Endothelial cell of umbilical vein (primary cell): ENCODE measurements around the gene DIAPH3. TPM values are rescaled to one million over a fixed set of nuclear protein-coding genes. Genes with fewer than 3 reads are reported as not detected.

ENCODE experiments used
- BruUV-seq: library from RNA; stranded (reverse); fragments of 400-500 nt; replicated peaks from 2 replicates; lab custom pipeline; 2021; lab: Mats Ljungman, UMichigan
- CTCF ChIA-PET: fragments of 300-600, 350-600 bp; sonication (Branson Sonifier 250); formaldehyde crosslinking; loops from one replicate; lab custom pipeline; 2021; ENCODE audit warnings: antibody characterized with exemption, inconsistent platforms; lab: Charles Lee
- POLR2A ChIA-PET: fragments of 300-600, 350-600 bp; sonication (Branson Sonifier 250); formaldehyde crosslinking; loops from one replicate; lab custom pipeline; 2021; ENCODE audit warnings: antibody characterized with exemption, inconsistent platforms; lab: Charles Lee
- DNase-seq: peaks from one replicate; pipeline ENCODE4 v3.0.0-alpha.2; 2011; ENCODE audit warnings: low read depth, low spot score
- FAIRE-seq: peaks from 2 replicates; lab custom pipeline; 2011; peaks lifted over from hg19 to GRCh38; lab: Jason Lieb, UNC
- H2AFZ ChIP-seq: 2 replicates; pipeline ENCODE4 v1.6.0; 2012; ENCODE audit warnings: low read depth, low read length, control low read depth, inconsistent platforms
- H3K27ac ChIP-seq: 2 replicates; pipeline ENCODE4 v1.5.1; 2011; ENCODE audit warnings: low read depth, mild to moderate bottlenecking, control low read depth, low read length, moderate library complexity; ENCODE audit not compliant: insufficient read depth
- H3K27me3 ChIP-seq, 2 experiments: 2 replicates each; pipeline versions ENCODE4 v1.6.0 to v1.6.1; 2011; ENCODE audit warnings: low read length in 2 of 2, mixed read lengths in 1 of 2; ENCODE audit not compliant: control insufficient read depth in 2 of 2, insufficient read depth in 2 of 2
- H3K36me3 ChIP-seq, 2 experiments: 2 replicates in 1 of 2; 3 replicates in 1 of 2; pipeline ENCODE4 v1.5.1; 2011; ENCODE audit warnings: low read length in 2 of 2, mild to moderate bottlenecking in 1 of 2, moderate library complexity in 1 of 2; ENCODE audit not compliant: control insufficient read depth in 2 of 2, insufficient read depth in 2 of 2; ENCODE audit errors: extremely low read depth in 1 of 2
- H3K4me1 ChIP-seq: 3 replicates; pipeline ENCODE4 v1.5.1; 2011; ENCODE audit warnings: mild to moderate bottlenecking, low read length; ENCODE audit not compliant: control insufficient read depth, insufficient read depth; ENCODE audit errors: extremely low read depth
- H3K4me2 ChIP-seq: 2 replicates; pipeline ENCODE4 v1.6.1; 2011; ENCODE audit warnings: low read length, control low read depth, mixed read lengths; ENCODE audit not compliant: insufficient read depth
- H3K4me3 ChIP-seq, 3 experiments: fragments of 200-600 bp in 1 of 3; sonication (generic), shearing (Covaris generic) in 1 of 3; replicated peaks in 1 of 3; 2 replicates each; pipeline ENCODE4 v1.5.1; 2011 to 2016; ENCODE audit warnings: control low read depth in 3 of 3, low read length in 3 of 3, mild to moderate bottlenecking in 2 of 3, inconsistent platforms in 1 of 3, low read depth in 1 of 3, moderate library complexity in 1 of 3; ENCODE audit not compliant: insufficient read depth in 1 of 3
- H3K79me2 ChIP-seq: 2 replicates; pipeline ENCODE4 v1.6.0; 2012; ENCODE audit warnings: low read length, inconsistent platforms; ENCODE audit not compliant: control insufficient read depth, insufficient read depth
- H3K9ac ChIP-seq: replicated peaks from 2 replicates; pipeline ENCODE3; 2011; ENCODE audit warnings: low read length, control low read depth; ENCODE audit not compliant: insufficient read depth; ENCODE audit errors: extremely low read depth
- H3K9me1 ChIP-seq: replicated peaks from 3 replicates; pipeline ENCODE4 v1.6.0; 2011; ENCODE audit warnings: mild to moderate bottlenecking, low read length; ENCODE audit not compliant: control insufficient read depth, insufficient read depth; ENCODE audit errors: extremely low read depth
- H3K9me3 ChIP-seq: replicated peaks from 2 replicates; pipeline ENCODE4 v1.5.1; 2012; ENCODE audit warnings: low read length, inconsistent platforms; ENCODE audit not compliant: control insufficient read depth, insufficient read depth
- H4K20me1 ChIP-seq: replicated peaks from 2 replicates; pipeline ENCODE3; 2011; ENCODE audit warnings: mild to moderate bottlenecking, low read length; ENCODE audit not compliant: control insufficient read depth, insufficient read depth; ENCODE audit errors: extremely low read depth
- EZH2 ChIP-seq: IDR thresholded peaks from 2 replicates; pipeline ENCODE4 v1.6.1; 2012; ENCODE audit warnings: borderline replicate concordance, low read depth, mild to moderate bottlenecking, moderate library complexity, low read length, inconsistent platforms; ENCODE audit not compliant: severe bottlenecking
- FOS ChIP-seq: IDR thresholded peaks from 2 replicates; pipeline ENCODE4 v1.6.1; 2011; ENCODE audit warnings: mild to moderate bottlenecking, low read length, moderate library complexity, borderline replicate concordance; ENCODE audit not compliant: insufficient read depth
- GATA2 ChIP-seq: IDR thresholded peaks from 2 replicates; pipeline ENCODE4 v1.7.0; 2011; ENCODE audit warnings: low read depth, mild to moderate bottlenecking, moderate library complexity, mixed read lengths, low read length; ENCODE audit not compliant: insufficient read length, insufficient read depth
- JUN ChIP-seq: IDR thresholded peaks from 2 replicates; pipeline ENCODE4 v1.6.1; 2011; ENCODE audit warnings: borderline replicate concordance, low read depth; ENCODE audit not compliant: insufficient read length, insufficient read depth
- MYC ChIP-seq: IDR thresholded peaks from one replicate; pipeline ENCODE4 v1.6.1; 2011; ENCODE audit warnings: mild to moderate bottlenecking, low read depth, low read length
- POLR2A ChIP-seq: IDR thresholded peaks from 2 replicates; pipeline ENCODE4 v1.6.1; 2012; ENCODE audit warnings: low read depth, mild to moderate bottlenecking, control low read depth, low read length
- POLR2AphosphoS5 ChIP-seq: IDR thresholded peaks from 2 replicates; pipeline ENCODE4 v1.6.1; 2012; ENCODE audit warnings: low read depth, mild to moderate bottlenecking, control low read depth, low read length, moderate library complexity; ENCODE audit not compliant: insufficient read depth
- dilution Hi-C: fragments of 300-500 bp; cut with MboI; formaldehyde crosslinking; loops from one replicate; pipeline ENCODE4 v1.15.0; 2019; ENCODE audit warnings: low sequenced_read_pairs; ENCODE audit not compliant: extremely low pct_ligation_motif_present
- intact Hi-C: fragments of 100-400 bp; cut with micrococcal nuclease; formaldehyde crosslinking; loops from one replicate; pipeline ENCODE4 v1.10.0; 2022
- polyA plus RNA-seq, 4 experiments: library from polyadenylated mRNA; depleted of rRNA in 3 of 4; stranded (reverse) in 3 of 4; unstranded in 1 of 4; fragments of >200 nt; gene quantifications; 2 replicates each; pipeline versions ENCODE4 v1.2.1 to v1.2.3, GENCODE V29; 2011 to 2012; ENCODE audit warnings: missing spikeins in 1 of 4
- total RNA-seq: library from RNA; stranded (reverse); gene quantifications from 2 replicates; pipeline ENCODE4 v1.2.3, GENCODE V29; 2021
- TF ChIP-seq, protein P1 (sequence below), 2 donors: IDR thresholded peaks; 1 replicate in 1 of 2; 2 replicates in 1 of 2; pipeline ENCODE4 v1.5.1; 2011; ENCODE audit warnings: low read length in 2 of 2, mild to moderate bottlenecking in 2 of 2, moderate library complexity in 2 of 2, control low read depth in 1 of 2, inconsistent platforms in 1 of 2, low read depth in 1 of 2; ENCODE audit not compliant: insufficient read depth in 1 of 2; ENCODE audit errors: extremely low read depth in 1 of 2
- TF ChIP-seq, protein P2 (sequence below): IDR thresholded peaks from 2 replicates; pipeline ENCODE4 v1.6.1; 2011; ENCODE audit not compliant: insufficient read depth, insufficient read length

DIAPH3 gene
- total and polyA plus RNA-seq, 2 donors (not counting 3 experiments of a cell fraction or from before 2014, with no cell fraction given), result 9.9 to 44.0 TPM

DNA sequence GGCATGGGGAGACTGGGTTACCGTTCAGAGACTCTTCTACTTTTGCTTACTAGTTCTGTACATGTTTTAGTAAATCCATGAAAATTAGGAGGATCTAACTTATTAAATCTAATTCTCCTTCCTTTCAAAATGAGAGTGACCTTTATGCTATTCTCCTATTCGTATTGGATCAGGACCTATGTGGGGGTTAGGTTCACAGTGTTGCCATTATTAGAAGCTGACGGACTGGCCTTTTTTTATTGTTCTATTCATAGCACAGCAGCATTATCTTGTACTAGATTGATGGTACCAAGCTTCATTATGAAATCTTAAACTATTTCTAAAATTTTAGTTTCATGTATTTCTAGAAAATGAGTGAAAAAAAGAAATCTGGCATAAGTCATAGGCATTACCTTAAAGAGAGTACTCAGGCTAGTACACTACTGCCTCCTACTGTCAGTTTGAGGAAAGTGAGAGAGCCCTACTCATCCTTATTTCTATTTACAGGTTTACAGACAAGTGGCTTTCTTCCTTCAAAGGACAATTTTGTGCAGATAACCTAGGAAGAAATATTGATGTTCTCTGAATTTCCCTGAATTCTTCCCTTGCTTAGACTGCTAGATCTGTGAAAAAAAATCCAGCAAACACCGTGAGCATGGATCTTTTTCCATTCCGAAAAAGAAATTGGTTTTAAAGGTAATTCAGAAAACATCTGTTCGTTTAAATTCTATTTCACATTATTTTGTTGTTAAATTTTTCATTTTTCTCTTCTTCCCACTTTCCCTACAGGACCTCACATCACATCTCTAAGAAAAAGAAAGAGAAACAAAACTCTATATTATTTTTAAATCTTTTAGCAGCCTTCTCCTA lies 485.5 kb downstream of the DIAPH3 start:
- intact Hi-C loops, result loop anchor here (1.0 to 5.0 kb wide), 8 partner anchors 147 to 716 kb away; no protein-coding TSS in a partner anchor
- Histone ChIP-seq H2AFZ (no peak overlapping the region), H3K9me3 (no peaks in the 10 kb centered on the region), H3K27me3 (no peaks in the 10 kb centered on the region), H3K9me1 (no peaks in the 10 kb centered on the region), H3K4me2 (no peak overlapping the region), H3K9ac (no peak overlapping the region), H3K4me3 (no peak overlapping the region), H3K36me3 (no peaks in the 10 kb centered on the region), H3K27ac (no peak overlapping the region), H3K79me2 (no peaks in the 10 kb centered on the region), H3K4me1 (peaks cover 2% of the 10 kb centered on the region), H4K20me1 (no peaks in the 10 kb centered on the region)
- BruUV-seq, result no TSS peak
- no peak for FAIRE-seq
- dilution Hi-C loops, result no loop called here
- POLR2A ChIA-PET, result no interaction called here
- TF ChIP-seq, protein P1, sequence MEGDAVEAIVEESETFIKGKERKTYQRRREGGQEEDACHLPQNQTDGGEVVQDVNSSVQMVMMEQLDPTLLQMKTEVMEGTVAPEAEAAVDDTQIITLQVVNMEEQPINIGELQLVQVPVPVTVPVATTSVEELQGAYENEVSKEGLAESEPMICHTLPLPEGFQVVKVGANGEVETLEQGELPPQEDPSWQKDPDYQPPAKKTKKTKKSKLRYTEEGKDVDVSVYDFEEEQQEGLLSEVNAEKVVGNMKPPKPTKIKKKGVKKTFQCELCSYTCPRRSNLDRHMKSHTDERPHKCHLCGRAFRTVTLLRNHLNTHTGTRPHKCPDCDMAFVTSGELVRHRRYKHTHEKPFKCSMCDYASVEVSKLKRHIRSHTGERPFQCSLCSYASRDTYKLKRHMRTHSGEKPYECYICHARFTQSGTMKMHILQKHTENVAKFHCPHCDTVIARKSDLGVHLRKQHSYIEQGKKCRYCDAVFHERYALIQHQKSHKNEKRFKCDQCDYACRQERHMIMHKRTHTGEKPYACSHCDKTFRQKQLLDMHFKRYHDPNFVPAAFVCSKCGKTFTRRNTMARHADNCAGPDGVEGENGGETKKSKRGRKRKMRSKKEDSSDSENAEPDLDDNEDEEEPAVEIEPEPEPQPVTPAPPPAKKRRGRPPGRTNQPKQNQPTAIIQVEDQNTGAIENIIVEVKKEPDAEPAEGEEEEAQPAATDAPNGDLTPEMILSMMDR (IDR thresholded peaks at IDR 0.05; ENCODE audit: extremely low read depth in 1 of 2, insufficient read depth in 1 of 2, low read depth in 1 of 2, low read length in 2 of 2), result peak; percentile 69 to 70
- TF ChIP-seq MYC, result no peak
- CTCF ChIA-PET, result interaction anchor here (0.6 to 10.0 kb wide), 19 partner anchors 9 to 753 kb away, joined by 3 to 145 read pairs (median 4); no protein-coding TSS in a partner anchor
- DNase-seq, result peak; percentile 79

DNA sequence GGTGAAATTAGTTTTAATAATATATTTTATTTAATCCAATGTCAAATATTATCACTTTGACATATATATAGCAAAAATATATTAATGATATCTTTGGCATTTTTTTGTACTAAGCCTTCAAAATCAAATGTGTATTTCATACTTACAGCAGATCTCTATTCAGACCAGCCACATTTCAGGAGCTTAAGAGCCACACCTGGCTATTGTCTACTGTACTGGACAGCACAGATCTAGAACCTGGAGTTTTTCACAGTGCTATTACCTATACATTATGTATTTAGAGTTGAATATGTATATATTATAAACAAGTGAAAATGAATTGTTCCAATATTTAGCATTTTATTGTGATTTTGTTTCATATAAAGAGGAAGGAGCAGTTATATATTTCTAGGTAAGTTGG lies 486.3 kb downstream of the DIAPH3 start:
- dilution Hi-C loops, result no loop called here
- TF ChIP-seq POLR2AphosphoS5, result no peak
- TF ChIP-seq, protein P1 (IDR thresholded peaks at IDR 0.05; ENCODE audit: extremely low read depth in 1 of 2, insufficient read depth in 1 of 2, low read depth in 1 of 2, low read length in 2 of 2), result no peak
- no peak for TF ChIP-seq MYC
- TF ChIP-seq EZH2, result no peak
- no peak for TF ChIP-seq POLR2A
- TF ChIP-seq GATA2, result no peak
- TF ChIP-seq JUN, result no peak
- TF ChIP-seq, protein P2, sequence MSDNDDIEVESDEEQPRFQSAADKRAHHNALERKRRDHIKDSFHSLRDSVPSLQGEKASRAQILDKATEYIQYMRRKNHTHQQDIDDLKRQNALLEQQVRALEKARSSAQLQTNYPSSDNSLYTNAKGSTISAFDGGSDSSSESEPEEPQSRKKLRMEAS, result no peak
- no peak for TF ChIP-seq FOS

More for the DNA sequence above, 486.3 kb downstream of the DIAPH3 start:
- no TSS peak for BruUV-seq
- Histone ChIP-seq H3K9me3 (no peaks in the 10 kb centered on the region), H3K27ac (no peak overlapping the region), H3K9ac (no peak overlapping the region), H3K9me1 (no peaks in the 10 kb centered on the region), H3K4me1 (peaks cover 2% of the 10 kb centered on the region), H3K4me2 (no peak overlapping the region), H3K27me3 (no peaks in the 10 kb centered on the region), H4K20me1 (no peaks in the 10 kb centered on the region), H3K79me2 (no peaks in the 10 kb centered on the region), H3K36me3 (no peaks in the 10 kb centered on the region), H3K4me3 (no peak overlapping the region), H2AFZ (no peak overlapping the region)
- intact Hi-C loops, result loop anchor here (5.0 kb wide), 3 partner anchors 335 to 715 kb away; no protein-coding TSS in a partner anchor
- DNase-seq (no peak), FAIRE-seq (no peak)
- ChIA-PET POLR2A (no interaction called here), CTCF (interaction anchor here (0.6 to 10.0 kb wide), 18 partner anchors 8 to 754 kb away, joined by 3 to 145 read pairs (median 4); no protein-coding TSS in a partner anchor)
